Neural cell (in vitro differentiated cells): ENCODE measurements around the gene RNASE13. TPM values are rescaled to one million over a fixed set of nuclear protein-coding genes. Genes with fewer than 3 reads are reported as not detected.

Experiments used
- H2AFZ ChIP-seq: fragments of 200-600, 300-800 bp; sonication (generic), shearing (Covaris generic); 2 replicates; pipeline ENCODE4 v1.6.0; 2014; ENCODE audit warnings: low read depth, mild to moderate bottlenecking, antibody characterized with exemption, low read length, moderate library complexity
- H3F3A ChIP-seq: fragments of 200-600 bp; shearing (Covaris generic); 2 replicates; pipeline ENCODE4 v1.6.1; 2016; ENCODE audit warnings: mild to moderate bottlenecking, moderate library complexity, mixed read lengths, antibody characterized with exemption, low read length; ENCODE audit not compliant: insufficient read depth, poor library complexity, severe bottlenecking
- H3K27ac ChIP-seq: fragments of 200-600, 300-800 bp; sonication (generic), shearing (Covaris generic); 2 replicates; pipeline ENCODE4 v1.5.1; 2014; ENCODE audit warnings: mild to moderate bottlenecking, low read length, moderate library complexity
- H3K27me3 ChIP-seq: fragments of 300-800, 200-600 bp; sonication (generic), shearing (Covaris generic); 2 replicates; pipeline ENCODE4 v1.6.0; 2014; ENCODE audit warnings: mild to moderate bottlenecking, low read depth, low read length, moderate library complexity; ENCODE audit not compliant: insufficient read depth
- H3K36me3 ChIP-seq: fragments of 300-800, 200-600 bp; sonication (generic), shearing (Covaris generic); 2 replicates; pipeline ENCODE4 v1.5.1; 2014; ENCODE audit warnings: mild to moderate bottlenecking, antibody characterized with exemption, low read length, moderate library complexity; ENCODE audit not compliant: insufficient read depth
- H3K4me2 ChIP-seq: fragments of 300-800, 200-600 bp; sonication (generic), shearing (Covaris generic); 2 replicates; pipeline ENCODE4 v1.6.0; 2014; ENCODE audit warnings: mild to moderate bottlenecking, low read length
- H3K4me3 ChIP-seq: fragments of 300-800, 200-600 bp; sonication (generic), shearing (Covaris generic); 2 replicates; pipeline ENCODE4 v1.5.1; 2014; ENCODE audit warnings: mild to moderate bottlenecking, low read length, moderate library complexity
- H3K79me2 ChIP-seq: fragments of 200-600 bp; shearing (Covaris generic); replicated peaks from 2 replicates; pipeline ENCODE4 v1.6.0; 2014; ENCODE audit warnings: mild to moderate bottlenecking, low read length, moderate library complexity; ENCODE audit not compliant: insufficient read depth
- H3K9ac ChIP-seq: fragments of 300-800, 200-600 bp; sonication (generic), shearing (Covaris generic); 2 replicates; pipeline ENCODE4 v1.6.1; 2016; ENCODE audit warnings: mild to moderate bottlenecking, low read length, mixed read lengths
- H3K9me2 ChIP-seq: fragments of 200-600 bp; shearing (Covaris generic); 2 replicates; pipeline ENCODE4 v1.6.1; 2016; ENCODE audit warnings: mild to moderate bottlenecking, low read length, mixed read lengths; ENCODE audit not compliant: insufficient read depth
- H3K9me3 ChIP-seq: fragments of 200-600, 300-800 bp; sonication (generic), shearing (Covaris generic); 2 replicates; pipeline ENCODE4 v1.6.1; 2016; ENCODE audit warnings: mild to moderate bottlenecking, mixed run types, low read length, moderate library complexity, mixed read lengths
- H4K20me1 ChIP-seq: fragments of 200-600 bp; shearing (Covaris generic); 2 replicates; pipeline ENCODE4 v1.6.1; 2016; ENCODE audit warnings: mild to moderate bottlenecking, mixed run types; ENCODE audit not compliant: insufficient read depth
- EP300 ChIP-seq: fragments of 450-650 bp; conservative IDR thresholded peaks from 2 replicates; pipeline ENCODE4 v1.6.1; 2014; ENCODE audit warnings: antibody characterized with exemption, mild to moderate bottlenecking, moderate library complexity; ENCODE audit not compliant: poor library complexity, severe bottlenecking
- EZH2 ChIP-seq: fragments of 200-600, 300-800 bp; shearing (Covaris generic), sonication (generic); IDR thresholded peaks from 2 replicates; pipeline ENCODE4 v1.6.1; 2014; ENCODE audit warnings: antibody characterized with exemption, low read length, borderline replicate concordance, mild to moderate bottlenecking; ENCODE audit not compliant: insufficient read depth, poor library complexity, severe bottlenecking
- MXI1 ChIP-seq: fragments of 450-650 bp; conservative IDR thresholded peaks from 2 replicates; pipeline ENCODE4 v1.6.1; 2014; ENCODE audit warnings: antibody characterized with exemption, mild to moderate bottlenecking; ENCODE audit not compliant: poor library complexity, severe bottlenecking
- POLR2AphosphoS5 ChIP-seq: IDR thresholded peaks from 2 replicates; pipeline ENCODE4 v1.6.1; 2012
- RAD21 ChIP-seq: fragments of 450-650 bp; conservative IDR thresholded peaks from 2 replicates; pipeline ENCODE4 v1.6.1; 2014; ENCODE audit warnings: antibody characterized with exemption, mild to moderate bottlenecking, moderate library complexity
- REST ChIP-seq: IDR thresholded peaks from 2 replicates; pipeline ENCODE4 v1.6.1; 2012; ENCODE audit warnings: borderline replicate concordance
- SMC3 ChIP-seq: fragments of 450-650 bp; conservative IDR thresholded peaks from 2 replicates; pipeline ENCODE4 v1.6.1; 2014; ENCODE audit warnings: antibody characterized with exemption, mild to moderate bottlenecking, moderate library complexity; ENCODE audit not compliant: poor library complexity
- TAF1 ChIP-seq: IDR thresholded peaks from 2 replicates; pipeline ENCODE4 v1.6.1; 2012; ENCODE audit warnings: low read depth
- polyA plus RNA-seq: library from polyadenylated mRNA; depleted of rRNA; stranded (reverse); fragments of >200 nt; gene quantifications from 2 replicates; pipeline ENCODE4 v1.2.3, GENCODE V29; 2014
- TF ChIP-seq, protein P1 (sequence below): fragments of 450-650 bp; IDR thresholded peaks from 2 replicates; pipeline ENCODE4 v1.5.1; 2014; ENCODE audit warnings: antibody characterized with exemption, mild to moderate bottlenecking, moderate library complexity; ENCODE audit not compliant: poor library complexity, severe bottlenecking

The RNASE13 gene
- polyA plus RNA-seq, 1 donor from 2014 or later = not detected

DNA sequence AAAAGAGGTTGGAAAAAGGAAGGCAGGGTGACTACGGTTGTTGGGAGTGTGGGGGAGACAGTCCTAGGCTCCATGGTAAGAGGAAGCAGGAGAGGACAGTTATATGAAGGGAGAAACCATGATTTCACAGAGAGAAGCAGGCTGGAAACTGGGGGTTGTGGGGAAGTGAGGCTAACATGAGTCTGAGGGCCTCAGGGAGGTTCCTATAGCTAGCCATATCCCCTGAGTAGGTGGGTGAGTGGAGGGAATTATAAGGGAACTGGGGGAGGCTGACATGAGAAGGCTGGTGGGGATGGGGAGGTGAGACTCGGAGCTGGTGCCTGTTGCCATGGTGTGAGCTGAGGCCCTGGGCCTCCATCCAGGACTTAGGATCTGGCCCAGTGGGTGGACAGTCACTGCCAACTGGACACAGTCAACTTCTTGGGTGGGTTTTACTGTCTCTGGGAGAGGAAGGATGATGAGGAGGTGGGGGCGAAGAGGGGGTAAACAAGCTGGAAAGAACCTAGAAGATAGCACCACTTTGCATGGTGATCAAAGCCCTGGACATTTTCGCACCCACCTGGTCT is 1.4 kb downstream of the RNASE13 start:
- no peaks in the 10 kb centered on the region for H3K9me2 ChIP-seq
- no peaks in the 10 kb centered on the region for H3K27me3 ChIP-seq
- no peaks in the 10 kb centered on the region for H3K9me3 ChIP-seq
- no peaks in the 10 kb centered on the region for H4K20me1 ChIP-seq
- no peaks in the 10 kb centered on the region for H3F3A ChIP-seq
- no peak overlapping the region for H2AFZ ChIP-seq
- no peak overlapping the region for H3K27ac ChIP-seq
- no peak overlapping the region for H3K4me3 ChIP-seq
- no peaks in the 10 kb centered on the region for H3K79me2 ChIP-seq
- no peak for TF ChIP-seq EZH2
- no peak for TF ChIP-seq MXI1
- TF ChIP-seq RAD21 = no peak
- no peak for TF ChIP-seq SMC3
- no peak for TF ChIP-seq EP300
- TF ChIP-seq REST = no peak
- no peak for TF ChIP-seq TAF1
- H3K9ac ChIP-seq = no peak overlapping the region
- no peaks in the 10 kb centered on the region for H3K36me3 ChIP-seq
- no peak overlapping the region for H3K4me2 ChIP-seq

DNA sequence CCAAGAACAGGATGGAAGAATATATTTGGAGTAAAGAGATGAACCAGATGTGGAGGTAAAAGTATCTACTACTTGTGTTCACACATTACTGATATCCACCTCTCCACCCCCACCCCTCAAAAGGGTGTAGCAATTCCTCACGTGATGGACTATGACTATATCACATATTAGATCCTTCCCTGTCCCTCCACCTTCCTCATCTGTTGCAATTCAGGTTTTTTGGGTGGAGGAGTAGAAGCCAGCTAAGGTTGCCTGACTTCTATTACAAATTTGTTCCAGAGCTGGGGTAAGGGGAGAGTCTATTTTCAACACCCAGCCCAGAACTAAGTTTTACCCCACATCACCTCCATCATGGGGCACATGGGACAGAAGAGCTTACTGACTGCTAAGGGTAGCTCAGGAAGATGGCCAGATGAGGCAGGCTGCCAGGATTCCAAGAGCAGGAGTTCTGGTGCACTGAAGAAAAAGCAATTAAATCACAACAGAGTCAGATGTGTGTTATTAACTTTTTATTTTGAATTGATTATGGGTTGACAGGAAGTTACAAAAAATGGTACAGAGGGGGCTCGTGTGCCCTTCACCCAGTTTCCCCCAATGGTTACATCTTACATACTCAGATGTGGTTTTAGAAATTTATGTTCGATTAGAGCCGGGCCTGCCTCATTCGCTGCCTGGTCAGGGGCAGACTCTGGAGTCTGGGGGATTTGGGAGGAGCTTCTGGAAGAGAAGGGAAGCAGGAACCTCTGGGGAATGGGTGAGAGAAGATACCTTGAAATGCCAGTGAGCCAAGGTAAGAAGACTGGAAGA is 2.1 kb downstream of the RNASE13 start:
- H4K20me1 ChIP-seq = no peaks in the 10 kb centered on the region
- H3F3A ChIP-seq = no peaks in the 10 kb centered on the region
- no peak overlapping the region for H3K9ac ChIP-seq
- no peaks in the 10 kb centered on the region for H3K36me3 ChIP-seq
- no peak overlapping the region for H3K4me2 ChIP-seq
- H3K27ac ChIP-seq = no peak overlapping the region
- H3K4me3 ChIP-seq = no peak overlapping the region
- no peaks in the 10 kb centered on the region for H3K9me3 ChIP-seq
- no peaks in the 10 kb centered on the region for H3K9me2 ChIP-seq
- TF ChIP-seq TAF1 (no peak), REST (no peak), EZH2 (no peak), EP300 (no peak), POLR2AphosphoS5 (no peak), SMC3 (no peak), RAD21 (no peak), MXI1 (no peak)
- TF ChIP-seq, protein P1, sequence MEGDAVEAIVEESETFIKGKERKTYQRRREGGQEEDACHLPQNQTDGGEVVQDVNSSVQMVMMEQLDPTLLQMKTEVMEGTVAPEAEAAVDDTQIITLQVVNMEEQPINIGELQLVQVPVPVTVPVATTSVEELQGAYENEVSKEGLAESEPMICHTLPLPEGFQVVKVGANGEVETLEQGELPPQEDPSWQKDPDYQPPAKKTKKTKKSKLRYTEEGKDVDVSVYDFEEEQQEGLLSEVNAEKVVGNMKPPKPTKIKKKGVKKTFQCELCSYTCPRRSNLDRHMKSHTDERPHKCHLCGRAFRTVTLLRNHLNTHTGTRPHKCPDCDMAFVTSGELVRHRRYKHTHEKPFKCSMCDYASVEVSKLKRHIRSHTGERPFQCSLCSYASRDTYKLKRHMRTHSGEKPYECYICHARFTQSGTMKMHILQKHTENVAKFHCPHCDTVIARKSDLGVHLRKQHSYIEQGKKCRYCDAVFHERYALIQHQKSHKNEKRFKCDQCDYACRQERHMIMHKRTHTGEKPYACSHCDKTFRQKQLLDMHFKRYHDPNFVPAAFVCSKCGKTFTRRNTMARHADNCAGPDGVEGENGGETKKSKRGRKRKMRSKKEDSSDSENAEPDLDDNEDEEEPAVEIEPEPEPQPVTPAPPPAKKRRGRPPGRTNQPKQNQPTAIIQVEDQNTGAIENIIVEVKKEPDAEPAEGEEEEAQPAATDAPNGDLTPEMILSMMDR = no peak
- no peaks in the 10 kb centered on the region for H3K27me3 ChIP-seq
- H3K79me2 ChIP-seq = no peaks in the 10 kb centered on the region
- H2AFZ ChIP-seq = no peak overlapping the region
